Uterus (tissue), 2 donors: ENCODE results near the gene NDFIP2.

ENCODE experiments used
- POLR2A ChIP-seq, 2 donors: fragments of 450-650 bp; IDR thresholded peaks; one replicate each; pipeline ENCODE4 v1.6.1; 2016; ENCODE audit warnings: antibody characterized with exemption in 2 of 2, mild to moderate bottlenecking in 1 of 2, moderate library complexity in 1 of 2
- TF ChIP-seq, protein P1 (sequence below), 4 experiments: fragments of 200-600 bp in 2 of 4; fragments of 450-650 bp in 2 of 4; sonication (generic) in 2 of 4; IDR thresholded peaks; one replicate each; pipeline ENCODE4 v1.5.1; 2016 to 2019; ENCODE audit warnings: antibody characterized with exemption in 4 of 4, mild to moderate bottlenecking in 2 of 4, moderate library complexity in 1 of 4

DNA sequence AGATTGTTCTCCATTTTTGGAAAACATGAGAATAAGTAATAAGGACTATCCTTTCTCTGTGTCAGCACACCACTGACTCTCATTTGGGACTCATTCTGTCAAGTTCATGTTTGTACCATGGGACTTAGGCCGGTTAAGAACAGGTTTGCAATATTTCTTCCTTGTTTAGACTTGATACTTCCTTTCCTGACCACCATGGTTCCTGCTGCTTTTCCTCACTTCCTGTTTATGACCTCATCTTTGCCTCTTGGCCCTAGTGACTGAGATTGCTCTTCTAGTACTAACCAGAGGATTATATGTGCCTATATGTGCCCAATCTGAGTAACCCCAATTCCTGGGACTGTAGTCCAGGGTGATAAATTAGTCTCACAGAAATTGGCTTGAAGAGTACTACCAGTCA is 32.5 kb upstream of the NDFIP2 start:
- TF ChIP-seq, protein P1, sequence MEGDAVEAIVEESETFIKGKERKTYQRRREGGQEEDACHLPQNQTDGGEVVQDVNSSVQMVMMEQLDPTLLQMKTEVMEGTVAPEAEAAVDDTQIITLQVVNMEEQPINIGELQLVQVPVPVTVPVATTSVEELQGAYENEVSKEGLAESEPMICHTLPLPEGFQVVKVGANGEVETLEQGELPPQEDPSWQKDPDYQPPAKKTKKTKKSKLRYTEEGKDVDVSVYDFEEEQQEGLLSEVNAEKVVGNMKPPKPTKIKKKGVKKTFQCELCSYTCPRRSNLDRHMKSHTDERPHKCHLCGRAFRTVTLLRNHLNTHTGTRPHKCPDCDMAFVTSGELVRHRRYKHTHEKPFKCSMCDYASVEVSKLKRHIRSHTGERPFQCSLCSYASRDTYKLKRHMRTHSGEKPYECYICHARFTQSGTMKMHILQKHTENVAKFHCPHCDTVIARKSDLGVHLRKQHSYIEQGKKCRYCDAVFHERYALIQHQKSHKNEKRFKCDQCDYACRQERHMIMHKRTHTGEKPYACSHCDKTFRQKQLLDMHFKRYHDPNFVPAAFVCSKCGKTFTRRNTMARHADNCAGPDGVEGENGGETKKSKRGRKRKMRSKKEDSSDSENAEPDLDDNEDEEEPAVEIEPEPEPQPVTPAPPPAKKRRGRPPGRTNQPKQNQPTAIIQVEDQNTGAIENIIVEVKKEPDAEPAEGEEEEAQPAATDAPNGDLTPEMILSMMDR (IDR thresholded peaks at IDR 0.05) = no peak
- no peak for TF ChIP-seq POLR2A (IDR thresholded peaks at IDR 0.05)
